Dermis microvascular lymphatic vessel endothelial cell (primary cell): ENCODE results near the gene LRIT1. TPM values are rescaled to one million over a fixed set of nuclear protein-coding genes. Genes with fewer than 3 reads are reported as not detected.

ENCODE experiments used
- DNase-seq, 2 donors: peaks; one replicate each; pipeline versions ENCODE4 v3.0.0 to v3.0.0-alpha.2; 2010; ENCODE audit warnings: low read depth in 2 of 2
- total RNA-seq: library from RNA; depleted of rRNA; stranded (reverse); fragments of >200 nt; gene quantifications from 2 replicates; pipeline ENCODE4 v1.2.1, GENCODE V29; 2014

LRIT1 gene
- total RNA-seq, 1 donor from 2014 or later = not detected

DNA sequence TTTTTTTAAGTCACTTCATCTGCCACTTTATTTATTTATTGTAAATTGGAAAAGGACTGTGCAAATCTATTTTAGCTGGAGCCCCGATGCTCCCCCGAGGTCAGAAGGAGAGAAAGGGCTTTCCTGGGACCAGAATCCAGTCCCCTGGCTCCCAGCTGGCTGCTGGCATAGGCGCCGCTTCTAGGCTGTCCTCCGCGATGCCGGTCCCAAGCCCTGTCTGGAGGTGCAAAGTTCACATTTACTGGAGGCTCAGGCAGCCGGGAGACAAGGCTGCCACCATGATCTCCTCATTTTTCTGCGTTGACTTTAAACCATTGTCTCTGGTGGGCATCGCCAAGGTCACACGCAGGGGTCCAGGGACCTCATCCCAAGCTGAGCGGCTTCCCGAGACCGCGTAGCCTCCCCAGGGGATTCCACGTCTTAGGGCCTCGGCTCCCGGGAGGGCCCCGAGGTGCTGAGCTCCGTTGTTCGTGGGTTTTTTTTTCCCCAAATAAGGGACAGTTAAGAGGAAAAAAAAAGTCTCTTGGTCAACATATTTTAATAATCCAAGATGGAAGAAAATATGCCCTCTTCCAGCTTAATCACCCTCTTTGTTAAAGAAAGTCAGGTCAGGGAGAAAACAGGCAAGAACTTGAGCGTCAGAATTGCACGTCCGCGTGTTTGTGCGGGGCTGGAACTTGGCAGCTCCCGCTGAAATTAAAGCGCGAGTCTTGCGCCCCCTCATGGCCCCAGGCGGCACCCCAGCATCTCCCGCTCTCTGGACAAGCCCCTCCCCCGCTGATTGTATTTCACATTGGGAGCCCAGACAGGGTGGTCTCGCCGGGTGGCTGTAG lies 15.4 kb upstream of the LRIT1 start:
- peak in 1 of 2 donors; percentile 34 for DNase-seq

DNA sequence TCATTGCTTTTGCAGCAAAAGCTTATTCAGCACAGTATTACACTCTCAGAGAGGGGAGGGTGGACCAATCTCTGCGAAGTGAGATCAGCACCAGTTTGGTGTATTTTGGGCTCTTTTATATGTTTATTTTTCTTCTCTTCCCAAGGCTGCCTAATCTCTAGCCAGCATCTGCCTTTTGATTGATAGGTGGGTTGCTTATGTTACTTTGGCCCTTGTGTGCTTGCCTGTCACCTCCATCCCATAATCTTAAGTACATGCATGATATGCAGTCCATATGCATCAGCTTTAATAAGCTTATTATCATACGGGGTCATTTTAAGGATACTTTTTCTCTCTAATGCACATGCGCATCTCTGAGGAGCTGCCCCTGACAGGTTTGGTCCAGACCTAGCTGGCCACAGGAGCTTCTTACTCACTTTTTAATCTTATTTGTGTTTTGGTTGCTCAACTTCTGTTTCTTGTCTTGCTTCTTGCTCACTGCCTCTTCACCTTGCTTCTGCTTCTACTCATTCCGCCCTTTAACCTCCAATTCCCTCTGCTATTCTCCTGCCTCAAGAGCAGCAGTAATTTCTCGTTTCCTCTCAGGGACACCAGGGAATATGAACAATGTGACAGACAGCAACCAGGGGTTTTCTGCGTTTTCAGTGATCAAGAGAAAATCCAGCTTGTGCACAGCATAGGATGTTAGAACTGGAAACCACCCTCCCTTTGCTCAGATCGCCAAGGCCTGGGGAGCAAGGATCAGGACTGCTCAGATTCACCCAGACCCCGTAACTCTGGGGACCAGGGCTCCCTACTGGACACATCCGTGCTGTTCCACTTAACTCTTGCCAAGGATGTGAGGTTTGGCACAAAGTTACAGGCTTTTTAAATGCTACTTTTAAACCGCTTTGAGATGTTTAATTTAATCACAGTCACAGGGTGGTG lies 13.5 kb upstream of the LRIT1 start:
- no peak for DNase-seq

DNA sequence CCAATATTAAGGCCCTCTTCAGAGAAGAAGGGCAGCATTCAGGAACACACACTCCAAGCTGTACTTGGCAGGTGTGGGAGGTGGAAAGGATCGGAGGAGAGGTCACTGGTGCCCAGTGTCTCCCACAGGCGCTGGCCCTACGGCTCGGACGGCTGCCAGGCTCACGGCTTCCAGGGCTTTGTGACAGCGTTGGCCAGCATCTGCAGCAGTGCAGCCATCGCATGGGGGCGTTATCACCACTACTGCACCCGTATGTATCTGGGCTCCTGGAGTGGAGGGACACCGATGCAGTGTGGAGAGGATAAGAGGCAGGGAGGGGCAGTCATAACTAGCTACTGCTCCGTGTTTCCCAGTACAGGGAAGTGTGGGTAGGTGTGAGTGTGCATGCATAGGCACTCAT lies 7.4 kb upstream of the LRIT1 start:
- DNase-seq = no peak

DNA sequence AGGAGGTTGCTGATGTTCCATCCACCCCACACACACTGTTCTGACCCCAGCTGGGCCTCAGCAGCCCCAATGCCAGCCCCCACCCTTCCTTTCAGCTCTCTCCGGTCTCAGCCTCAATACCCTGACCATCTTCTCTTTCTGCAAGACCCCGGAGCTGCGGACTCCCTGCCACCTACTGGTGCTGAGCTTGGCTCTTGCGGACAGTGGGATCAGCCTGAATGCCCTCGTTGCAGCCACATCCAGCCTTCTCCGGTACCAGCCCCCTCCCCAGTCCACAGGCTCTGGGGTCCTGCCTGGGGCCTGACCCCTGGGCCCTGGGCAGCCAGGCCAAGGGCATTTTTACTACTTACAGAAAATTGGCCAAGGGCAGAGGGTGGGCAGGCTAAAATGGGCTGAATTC lies 6.2 kb upstream of the LRIT1 start:
- DNase-seq = no peak

DNA sequence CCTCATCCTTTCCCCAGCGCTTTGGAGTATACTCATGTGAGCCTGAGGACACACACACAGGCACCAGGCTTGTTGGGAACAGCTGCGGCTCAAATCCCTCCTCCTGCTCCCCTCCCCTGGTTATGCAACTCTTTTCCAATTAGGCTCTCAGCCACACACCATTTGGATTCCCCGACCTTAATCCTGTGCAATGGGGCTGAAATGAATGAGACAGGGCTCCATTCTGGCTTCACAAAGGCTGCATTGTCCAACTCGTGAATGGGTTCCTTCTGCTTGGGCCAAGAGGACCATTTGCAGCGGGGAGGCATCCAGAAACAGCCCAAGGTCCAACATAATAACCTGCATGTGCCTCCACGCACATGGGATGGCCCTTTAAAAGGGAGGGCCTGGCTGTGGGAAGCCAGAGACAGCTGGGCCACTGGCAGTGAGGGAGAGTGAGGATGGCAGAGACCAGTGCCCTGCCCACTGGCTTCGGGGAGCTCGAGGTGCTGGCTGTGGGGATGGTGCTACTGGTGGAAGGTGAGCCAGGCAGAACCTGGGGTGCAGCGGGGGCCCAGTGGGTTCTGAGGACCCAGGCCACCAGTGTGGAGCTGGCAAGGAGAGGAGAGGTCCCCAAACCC lies 3.4 kb upstream of the LRIT1 start, which contains the start of gene RGR:
Gene RGR, plus strand, starts transcription at position 403 of the 620 bp plus-strand sequence. Its CDS starts 38 bp downstream, at position 441.
- no peak for DNase-seq

DNA sequence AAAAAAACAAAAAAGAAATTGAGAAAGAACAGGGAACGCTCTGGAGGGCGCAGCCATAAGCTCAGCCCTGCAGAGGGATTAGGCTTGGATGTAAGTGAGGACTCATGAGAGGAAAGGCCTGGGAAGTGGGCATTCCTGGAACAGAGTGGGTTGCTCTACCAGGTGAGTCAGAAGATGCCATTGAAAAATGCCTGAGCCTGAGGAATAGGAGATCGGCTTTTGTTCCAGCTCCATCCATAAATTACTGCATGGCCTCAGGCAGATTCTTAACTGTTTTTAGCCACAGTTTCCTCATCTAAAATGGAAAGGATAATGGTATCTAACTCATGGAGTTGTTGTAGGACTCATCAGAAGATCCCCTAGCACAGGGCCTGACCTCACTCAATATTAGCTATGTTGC lies 2.4 kb upstream of the LRIT1 start:
- no peak for DNase-seq

DNA sequence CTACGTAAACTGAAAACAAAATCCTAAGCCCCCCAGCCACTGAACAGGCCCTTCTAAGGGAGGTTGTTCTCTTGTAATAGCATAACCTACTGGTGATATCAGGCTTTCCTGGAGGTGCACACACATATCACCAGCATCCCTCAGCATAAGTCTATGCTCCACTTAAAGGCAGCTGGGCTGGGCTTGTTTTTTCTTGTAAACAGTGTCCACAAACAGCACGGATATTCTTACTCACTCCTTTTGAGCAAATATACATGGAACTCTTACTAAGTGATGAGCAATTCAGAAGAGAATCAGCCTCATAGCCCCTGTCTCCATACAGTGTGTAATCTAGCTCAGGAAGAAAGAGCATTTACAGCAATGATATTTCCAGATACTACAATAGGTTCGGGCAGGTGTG lies 2.4 kb downstream of the LRIT1 start:
- DNase-seq = no peak

DNA sequence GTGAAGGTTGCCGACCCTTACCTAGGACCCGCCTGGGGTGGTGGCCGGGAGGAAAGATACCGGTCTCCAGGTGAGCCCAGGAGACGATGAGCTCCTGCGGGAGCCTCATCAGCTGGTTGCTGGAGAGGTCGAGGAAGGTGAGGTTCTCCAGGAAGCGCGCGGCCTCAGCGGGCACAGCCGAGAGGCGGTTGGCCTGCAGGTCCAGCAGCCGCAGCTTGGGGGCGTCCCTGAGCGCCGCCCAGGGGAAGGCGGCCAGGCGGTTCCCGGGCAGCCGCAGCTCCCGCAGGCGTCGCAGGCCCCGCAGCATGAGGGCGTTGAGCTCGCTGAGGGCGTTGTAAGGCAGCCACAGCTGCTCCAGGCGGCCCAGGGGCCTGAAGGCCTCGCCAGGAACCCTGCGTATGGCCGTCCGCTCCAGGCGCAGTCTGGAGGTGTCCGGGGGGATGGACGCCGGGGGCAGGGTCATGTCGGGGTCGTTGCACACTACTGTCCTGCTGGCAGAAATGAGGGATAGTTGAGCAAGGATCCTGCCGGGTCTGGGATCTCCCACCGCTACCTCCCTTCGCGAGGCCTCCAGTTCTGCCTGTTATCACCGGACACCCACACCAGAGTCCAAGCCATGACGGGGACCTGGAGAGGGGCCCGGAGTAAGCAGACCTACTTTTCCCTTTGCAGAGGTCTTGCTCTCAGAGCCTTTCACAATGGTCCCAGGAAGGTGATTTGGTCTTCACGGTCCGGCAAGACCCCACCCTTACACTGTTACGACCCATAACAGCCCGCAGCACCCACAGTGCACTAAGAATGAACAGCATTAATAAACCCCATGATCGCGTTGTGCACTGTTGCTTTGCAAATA lies 3.9 kb downstream of the LRIT1 start:
- DNase-seq = no peak

DNA sequence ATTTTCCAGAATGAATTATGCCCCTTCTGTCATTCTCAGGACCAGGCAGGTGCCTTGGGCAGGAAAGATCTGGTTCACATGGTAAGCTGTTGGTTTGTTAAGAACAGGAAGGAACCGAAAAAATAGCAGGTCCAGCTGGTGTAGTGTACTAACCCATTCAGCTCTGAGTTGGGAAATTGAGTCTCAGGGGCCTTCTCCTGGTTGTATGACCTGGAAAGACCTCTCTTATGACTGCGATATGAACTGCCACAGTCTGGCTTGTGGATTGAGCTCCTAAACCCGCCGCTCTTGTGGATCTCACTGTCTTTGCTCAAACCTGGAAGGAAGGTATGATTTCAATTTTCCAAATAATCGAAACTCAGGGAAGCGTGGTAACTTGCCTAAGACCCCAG lies 4.5 kb downstream of the LRIT1 start:
- DNase-seq = no peak

DNA sequence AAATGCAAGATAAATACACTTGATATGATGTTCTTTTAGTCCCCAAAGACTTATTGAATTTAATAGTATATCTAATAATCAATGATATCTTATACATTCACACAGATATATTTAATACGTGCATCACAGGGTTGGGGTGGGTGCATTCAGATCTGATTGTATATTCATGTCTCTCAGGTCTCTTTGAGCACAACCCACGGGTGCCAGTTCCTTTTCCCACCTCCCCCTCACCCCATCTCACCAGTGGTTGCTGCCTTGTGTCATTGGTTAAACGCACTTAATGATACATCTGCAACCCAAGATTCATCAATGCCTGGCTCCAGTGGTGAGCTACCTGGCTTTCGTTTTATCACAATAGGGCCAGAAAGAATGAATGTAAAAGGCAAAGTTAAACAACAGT lies 6.2 kb downstream of the LRIT1 start:
- DNase-seq = no peak

DNA sequence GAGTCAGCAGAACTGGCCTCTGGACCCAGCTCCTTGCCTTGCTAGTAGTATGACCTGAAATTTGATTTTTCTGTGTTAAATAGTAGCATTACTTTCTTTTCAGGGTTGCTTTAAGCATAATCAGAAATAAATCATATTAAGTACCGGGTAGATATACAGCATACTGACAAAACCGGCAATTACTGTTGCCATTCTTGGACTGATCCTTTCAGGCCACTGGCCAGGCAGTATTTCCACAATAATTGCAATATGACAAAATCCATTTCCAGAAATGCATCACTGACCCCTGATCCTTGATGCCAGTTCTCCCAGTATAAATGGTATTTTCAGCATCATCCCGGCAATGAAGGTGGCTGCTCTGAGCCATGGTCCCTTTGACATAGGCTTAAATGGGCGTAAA lies 6.9 kb downstream of the LRIT1 start:
- DNase-seq = no peak

DNA sequence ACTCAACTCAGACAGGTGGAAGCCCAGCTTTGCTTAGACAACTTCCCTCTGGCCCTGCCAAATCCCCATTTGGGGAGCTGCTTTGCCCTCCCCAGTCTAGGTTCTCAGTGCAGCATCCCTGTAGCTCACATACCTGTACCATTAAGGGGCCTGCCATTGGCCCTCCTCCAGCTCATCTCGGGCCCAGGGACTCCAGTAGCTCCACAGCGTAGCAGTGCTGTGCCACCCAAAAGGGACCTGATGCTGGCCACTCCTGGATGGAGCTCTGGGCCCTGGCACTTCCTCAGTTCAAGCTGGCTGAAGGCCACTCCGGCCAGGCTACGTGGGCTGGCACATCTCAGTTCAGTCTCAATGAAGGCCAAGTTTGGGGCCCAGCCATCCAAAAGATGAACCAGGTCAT lies 7.4 kb downstream of the LRIT1 start:
- DNase-seq = no peak

DNA sequence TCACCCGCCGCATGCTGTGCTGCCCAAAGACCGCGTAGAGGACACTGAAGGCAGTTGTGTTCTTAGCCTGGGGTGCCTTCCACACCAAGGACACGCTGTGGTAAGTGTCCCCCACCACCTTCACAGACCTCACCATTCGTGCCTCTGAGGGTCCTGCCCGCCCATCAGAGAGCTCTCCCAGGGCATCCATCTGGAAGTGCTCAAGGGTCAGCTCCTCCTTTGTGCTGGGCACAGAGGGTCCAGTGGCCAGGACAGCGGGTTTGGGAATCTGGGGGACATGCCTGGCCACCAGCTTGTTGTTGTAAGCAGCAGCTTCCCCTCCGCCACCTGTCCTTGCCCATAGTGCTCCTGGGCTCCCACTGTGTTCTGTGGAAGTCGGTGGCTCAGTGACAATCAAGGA lies 9.0 kb downstream of the LRIT1 start:
- DNase-seq = no peak

DNA sequence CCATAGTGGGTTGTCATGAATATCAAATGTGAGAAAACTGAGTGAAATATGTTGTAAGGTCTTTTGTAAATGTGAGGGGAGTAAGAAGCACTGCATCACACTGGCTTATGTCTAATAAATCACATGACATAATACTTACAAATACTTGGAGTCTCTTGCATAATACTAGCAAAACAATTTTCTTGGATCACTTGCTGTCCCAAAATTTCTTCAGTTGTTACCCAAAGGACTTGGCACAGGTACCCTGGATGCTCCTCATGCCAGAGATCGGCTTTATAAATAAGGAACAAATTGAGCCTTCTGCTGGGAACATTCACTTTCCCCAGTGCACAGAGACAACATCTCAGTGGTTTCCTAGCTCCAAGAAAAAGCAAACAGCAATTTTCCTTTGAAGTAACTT lies 11.0 kb downstream of the LRIT1 start:
- no peak for DNase-seq

DNA sequence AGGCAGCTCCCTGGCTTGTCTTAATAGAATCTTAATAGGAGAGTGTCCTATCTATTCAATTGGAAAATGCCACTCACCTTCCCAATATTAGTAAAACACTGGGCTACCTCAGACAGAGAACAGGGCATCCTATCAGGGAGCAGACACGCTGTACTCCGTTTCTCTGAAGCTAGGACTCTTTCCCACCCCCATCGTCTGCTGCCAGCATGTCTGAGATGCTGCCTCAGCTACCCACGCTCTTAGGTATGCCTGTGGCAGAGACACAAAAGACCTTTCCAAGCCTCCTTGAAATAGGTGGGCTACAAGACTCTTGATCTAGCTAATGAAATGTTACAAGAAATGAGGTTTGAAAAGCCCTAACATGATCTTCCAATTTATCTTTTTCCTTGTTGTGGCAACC lies 13.5 kb downstream of the LRIT1 start:
- no peak for DNase-seq

DNA sequence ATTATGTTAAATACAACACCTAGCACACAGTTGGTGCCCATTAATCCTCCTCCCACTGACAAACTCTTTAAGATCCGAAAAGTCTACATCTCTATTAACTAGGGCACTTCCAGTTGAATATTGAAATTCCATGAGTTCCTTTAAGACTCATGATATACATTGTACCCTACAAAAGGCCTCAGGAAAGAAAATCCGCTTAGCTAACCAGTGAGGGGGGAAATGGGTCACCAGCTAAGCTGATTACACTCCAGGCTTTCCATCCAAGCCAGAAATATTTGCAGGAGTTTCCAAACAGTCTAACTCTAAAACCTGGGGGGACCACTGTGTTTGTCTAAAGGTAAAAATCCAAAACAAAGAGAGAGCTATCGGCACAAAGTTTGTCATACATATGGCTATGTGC lies 14.7 kb downstream of the LRIT1 start:
- no peak for DNase-seq

DNA sequence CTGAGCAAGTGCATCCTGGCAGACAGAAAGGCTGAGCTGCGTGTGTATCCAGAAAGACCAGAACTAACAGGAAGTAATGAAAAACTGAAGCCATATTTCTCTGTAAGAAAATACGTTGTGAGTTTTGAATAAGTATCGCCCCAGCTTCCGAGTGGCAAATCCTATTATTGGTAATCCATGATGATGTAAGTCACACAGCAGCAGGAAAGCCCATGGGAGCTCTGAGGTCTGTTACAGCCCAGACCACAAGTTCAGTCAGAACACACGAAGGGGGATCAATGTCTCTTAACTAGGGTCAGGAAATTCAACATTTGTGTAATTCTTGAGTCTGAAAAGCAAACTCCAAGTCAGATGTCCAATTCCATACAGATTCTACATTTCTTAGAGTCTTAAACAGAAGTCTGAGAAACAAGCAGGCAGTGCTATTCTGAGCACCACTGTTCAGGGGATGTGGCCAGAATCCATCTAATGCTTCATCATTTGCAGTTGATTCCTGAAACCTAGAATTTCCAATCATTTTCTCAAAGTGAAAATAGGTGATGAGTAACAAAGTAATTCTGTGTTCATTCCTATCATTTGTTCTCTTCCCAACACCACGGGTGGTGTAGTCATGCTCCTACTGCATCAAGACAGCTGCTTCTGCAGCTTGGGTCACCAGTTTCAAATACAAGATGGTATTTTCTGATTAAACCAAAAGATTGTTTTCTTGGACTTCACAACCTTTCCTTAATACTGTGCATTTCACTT lies 15.7 kb downstream of the LRIT1 start, which contains the start of gene LRIT2:
Gene LRIT2, minus strand, starts transcription at position 118 of the 747 bp plus-strand sequence. Its CDS starts 24 bp downstream, at position 94.
- DNase-seq = no peak

DNA sequence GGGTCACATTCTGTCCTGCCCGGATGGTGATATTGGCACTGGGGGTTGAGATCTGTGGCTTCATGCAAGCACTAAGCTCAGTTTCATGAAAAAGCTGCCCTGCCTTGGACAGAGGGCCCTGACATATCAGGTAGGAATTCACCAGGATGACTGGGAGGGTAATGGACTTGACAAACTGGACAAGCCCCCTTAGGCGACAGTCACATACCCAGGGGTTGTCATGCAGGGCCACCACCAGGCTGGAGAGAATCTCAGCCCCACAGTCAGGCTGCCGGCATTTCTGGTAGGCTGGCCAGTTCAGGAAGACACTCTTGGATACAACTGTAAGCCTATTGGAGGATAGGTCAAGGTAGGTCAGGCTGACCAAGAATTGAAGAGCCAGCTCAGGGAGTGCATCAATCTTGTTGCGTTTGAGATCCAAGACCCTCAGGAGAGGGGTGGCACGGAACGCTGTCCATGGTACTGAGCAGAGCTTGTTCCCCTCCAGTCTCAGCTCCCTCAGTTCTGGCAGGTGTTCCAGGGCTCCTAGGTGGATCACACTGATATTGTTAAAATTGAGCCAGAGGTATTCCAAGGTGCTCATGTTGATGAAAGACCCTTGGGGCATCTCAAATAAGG lies 16.8 kb downstream of the LRIT1 start:
- DNase-seq = peak in 1 of 2 donors; percentile 14

DNA sequence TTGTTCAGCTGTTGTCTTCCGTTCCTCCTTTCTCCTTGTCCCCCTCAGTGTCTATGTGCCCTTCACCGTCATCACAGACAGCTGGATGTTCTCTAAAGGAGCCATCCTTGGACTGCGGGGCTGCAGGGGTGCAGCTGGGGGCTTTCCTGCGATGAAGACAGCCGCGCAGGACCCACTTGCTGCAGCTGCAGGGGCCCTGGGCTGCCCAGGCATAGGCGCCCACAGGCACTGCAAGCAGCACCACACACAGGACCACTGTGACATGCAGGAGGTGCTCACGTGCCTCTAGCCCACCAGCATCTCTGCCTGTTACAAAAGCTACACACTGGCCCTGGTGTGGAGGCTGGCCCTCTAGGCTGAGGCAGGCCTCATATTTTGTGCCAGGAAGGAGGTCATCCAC lies 19.4 kb downstream of the LRIT1 start:
- DNase-seq = no peak

DNA sequence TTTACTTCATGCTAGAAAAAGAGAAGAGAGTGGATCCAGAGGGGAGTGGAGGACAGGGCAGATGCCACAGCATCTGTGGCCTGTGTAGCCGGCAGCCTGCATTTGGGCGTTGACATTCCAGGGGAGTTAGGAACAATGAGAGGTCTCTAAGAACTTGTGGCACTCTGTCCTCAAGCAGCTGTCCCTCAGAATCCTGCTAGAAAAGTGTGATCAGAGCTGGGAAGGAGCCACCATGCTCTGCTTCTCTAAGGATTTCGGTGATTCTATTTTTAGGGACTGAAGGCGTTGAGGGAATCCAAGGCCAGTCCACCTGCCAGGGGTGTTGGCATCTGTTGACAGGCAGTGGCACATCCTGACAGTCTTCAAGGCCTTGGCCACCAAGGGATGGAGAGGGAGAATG lies 23.6 kb downstream of the LRIT1 start:
- DNase-seq = no peak
